Measurements from ENCODE around the gene STAU1.
"Not testable (repeated sequence)": the region's sequence is repeated elsewhere in the genome, so short reads cannot be mapped to it uniquely, and the experiment has no call there.

The STAU1 gene

GRCh38 chr20:49112596-49113274 lies 75.4 kb downstream of the STAU1 start:
- DNase-seq, result no peak

DNA sequence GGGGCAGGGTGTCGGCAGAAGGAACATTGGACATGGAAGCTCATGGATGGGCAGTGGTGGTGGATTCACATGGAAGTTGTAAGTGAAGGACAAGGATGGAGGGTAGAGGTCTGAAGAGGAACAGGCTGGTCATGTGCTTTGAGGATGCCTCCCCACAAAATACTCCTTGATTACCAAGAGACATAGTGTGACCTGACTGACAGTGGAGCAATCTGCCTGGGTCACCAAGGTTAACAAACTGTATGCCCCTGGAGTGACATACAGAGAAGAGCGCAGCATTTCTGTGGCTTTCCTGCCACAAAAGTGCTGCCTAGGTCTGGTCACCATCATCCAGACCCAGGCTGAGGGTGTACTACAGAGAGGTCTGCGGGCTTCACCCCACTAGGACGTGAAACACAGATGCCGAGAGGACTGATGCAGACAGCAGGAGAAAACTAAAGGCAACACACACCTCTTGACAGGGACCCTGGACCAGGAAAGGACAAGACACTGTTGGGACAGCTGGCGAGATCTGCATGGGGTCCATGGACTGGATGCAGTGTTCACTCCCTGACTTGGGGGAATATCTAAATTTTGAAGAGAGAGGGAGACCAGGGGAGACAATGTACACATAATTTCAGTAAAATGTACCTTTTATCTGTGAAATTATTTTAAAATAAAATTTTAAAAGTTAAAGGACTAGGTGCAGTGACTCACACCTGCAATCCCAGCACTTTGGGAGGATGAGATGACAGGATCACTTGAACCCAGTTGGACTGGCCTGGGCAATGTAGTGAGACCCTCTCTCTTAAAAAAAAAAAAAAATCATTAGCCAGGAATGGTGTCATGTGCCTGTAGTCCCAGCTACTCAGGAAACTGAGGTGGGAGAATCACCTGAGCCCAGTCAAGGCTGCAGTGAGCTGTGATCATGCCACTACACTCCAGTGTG lies 77.1 kb downstream of the STAU1 start:
- no peak for DNase-seq

DNA sequence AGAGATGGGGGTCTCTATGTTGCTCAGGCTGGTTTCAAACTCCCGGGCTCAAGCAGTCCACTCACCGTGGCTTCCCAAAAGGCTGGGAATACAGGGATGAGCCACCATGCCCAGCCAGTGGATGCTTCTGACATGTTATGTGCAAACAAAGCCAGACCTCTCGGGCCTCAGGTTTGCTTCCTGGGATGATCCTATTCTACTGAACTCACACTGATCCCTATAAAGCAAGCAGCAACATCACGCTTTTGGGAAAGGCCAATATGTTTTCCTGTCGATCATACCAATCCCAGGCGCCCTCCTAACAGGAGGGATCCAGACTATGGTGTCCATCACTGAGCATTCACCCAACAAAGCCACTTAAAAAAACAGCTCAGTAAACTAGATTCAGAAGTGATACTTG lies 81.8 kb downstream of the STAU1 start:
- DNase-seq, result no peak

- DNase-seq, result not testable (repeated sequence)
These were observed 83.1 kb downstream of the STAU1 start for GRCh38 chr20:49104979-49105547.

GRCh38 chr20:49104365-49104648 lies 83.8 kb downstream of the STAU1 start:
- DNase-seq, result no peak

- DNase-seq, result no peak
These were observed 84.3 kb downstream of the STAU1 start for GRCh38 chr20:49103647-49104364.

DNA sequence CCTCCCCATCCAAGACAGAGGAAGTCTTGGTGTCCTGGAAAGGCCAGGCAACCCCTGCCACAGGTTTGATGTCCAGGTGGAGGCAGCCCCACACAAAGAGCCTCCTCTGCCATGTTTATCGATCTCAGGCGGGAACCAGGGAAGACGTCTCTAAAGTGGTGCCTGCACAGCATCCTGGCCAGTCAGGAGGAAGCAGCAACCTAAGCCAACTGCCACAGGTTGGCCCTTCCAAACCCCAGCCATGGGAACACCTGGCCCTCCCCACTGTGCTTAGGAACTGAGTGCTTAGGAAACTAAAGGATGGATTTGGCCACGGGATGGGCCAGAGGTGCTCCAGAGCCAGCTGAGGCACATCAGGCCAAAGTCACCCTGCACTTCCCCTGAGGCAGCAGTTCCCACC lies 85.1 kb downstream of the STAU1 start:
- no peak for DNase-seq

GRCh38 chr20:49100972-49101371 lies 87.2 kb downstream of the STAU1 start:
- DNase-seq, result no peak

GRCh38 chr20:49100292-49100691 lies 87.8 kb downstream of the STAU1 start:
- not testable (repeated sequence) for DNase-seq

DNA sequence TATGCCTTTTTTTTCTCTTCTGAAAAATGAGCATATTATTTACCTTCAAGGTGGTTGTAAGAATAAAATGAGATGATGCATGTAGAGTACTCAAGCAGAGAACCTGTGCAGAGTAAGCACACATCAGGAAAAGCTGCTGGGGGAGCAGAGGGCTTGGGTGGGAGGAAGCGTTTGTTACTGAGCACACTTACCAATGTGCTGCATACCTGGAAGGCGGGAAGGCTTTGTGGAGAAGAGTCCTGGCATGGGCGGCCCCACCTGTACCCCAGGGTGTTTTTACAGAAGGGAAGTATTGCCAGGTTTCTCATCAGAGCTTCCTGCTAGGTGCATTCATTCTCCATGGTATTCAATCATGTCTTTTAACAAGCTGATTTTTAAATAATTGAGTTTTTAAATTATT lies 89.1 kb downstream of the STAU1 start:
- DNase-seq, result no peak

DNA sequence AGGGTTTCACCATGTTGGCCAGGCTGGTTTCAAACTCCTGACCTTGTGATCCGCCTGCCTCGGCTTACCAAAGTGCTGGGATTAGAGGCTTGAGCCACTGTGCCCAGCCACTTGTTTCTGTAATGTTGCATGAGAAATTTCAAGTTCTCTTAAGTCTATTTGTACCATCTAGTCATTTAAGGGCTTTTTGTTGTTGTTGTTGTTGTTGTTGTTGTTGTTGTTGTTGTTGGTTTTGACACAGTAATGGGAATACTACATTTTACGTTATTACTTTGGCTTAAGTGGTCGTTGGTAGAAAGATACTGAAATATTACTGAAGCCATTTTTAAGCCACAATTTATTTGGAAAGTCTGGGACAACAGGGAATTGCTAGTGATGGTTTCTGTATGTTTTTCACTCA lies 90.0 kb downstream of the STAU1 start:
- no peak for DNase-seq

DNA sequence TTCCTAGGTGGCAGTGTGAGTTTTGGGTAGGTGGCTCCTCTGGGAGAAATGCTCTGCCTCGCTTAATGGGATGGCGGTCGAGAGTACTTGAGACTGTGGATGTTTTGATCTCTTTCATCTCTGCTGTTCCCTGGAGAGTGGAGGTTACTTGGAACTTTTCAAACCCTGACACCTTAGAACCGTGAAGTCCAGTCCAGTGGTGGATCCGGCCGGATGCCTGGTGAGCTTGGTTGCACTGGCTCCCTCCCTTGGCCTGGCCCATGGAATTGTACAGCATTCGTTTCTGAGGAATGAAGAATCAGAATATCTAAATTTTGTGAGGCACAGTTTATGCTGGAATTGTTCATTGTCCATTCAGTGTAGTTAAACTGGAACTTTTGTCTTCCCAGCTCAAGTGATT lies 91.0 kb downstream of the STAU1 start:
- DNase-seq, result no peak

DNA sequence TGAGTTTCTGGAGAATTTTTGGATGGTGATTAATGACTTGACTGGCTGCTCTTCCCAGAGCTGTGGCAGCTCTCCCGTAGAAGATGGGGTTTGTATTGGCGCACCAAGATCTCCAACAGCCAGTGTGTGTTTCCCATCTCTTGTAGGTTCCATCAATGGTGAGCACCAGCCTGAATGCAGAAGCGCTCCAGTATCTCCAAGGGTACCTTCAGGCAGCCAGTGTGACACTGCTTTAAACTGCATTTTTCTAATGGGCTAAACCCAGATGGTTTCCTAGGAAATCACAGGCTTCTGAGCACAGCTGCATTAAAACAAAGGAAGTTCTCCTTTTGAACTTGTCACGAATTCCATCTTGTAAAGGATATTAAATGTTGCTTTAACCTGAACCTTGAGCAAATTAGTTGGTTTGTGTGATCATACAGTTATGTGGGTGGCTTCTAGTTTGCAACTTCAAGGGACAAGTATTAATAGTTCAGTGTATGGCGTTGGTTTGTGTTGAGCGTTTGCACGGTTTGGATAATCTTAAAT lies 91.9 kb downstream of the STAU1 start:
- no peak for DNase-seq

DNA sequence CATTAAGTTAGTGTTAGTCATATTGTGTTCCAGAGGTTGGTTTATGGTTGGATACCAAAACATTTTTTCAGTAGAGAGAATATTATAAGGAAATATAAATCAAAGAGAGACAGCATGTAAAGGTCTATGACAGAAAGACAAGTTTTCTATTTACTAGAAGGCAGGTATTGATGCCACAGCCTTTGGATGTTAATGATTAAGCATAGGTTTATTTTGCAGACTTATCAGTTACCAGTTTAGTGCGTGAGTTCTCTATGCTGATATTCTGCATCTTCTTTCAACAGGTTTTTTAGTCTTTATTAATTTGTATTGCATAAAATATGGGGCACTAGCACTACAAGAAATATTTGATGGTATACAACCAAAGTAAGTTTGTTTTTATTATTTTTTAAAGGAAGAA lies 96.4 kb downstream of the STAU1 start:
- no peak for DNase-seq

GRCh38 chr20:49091104-49091503 lies 97.0 kb downstream of the STAU1 start:
- no peak for DNase-seq

GRCh38 chr20:49082295-49082694 lies 105.8 kb downstream of the STAU1 start:
- not testable (repeated sequence) for DNase-seq

DNA sequence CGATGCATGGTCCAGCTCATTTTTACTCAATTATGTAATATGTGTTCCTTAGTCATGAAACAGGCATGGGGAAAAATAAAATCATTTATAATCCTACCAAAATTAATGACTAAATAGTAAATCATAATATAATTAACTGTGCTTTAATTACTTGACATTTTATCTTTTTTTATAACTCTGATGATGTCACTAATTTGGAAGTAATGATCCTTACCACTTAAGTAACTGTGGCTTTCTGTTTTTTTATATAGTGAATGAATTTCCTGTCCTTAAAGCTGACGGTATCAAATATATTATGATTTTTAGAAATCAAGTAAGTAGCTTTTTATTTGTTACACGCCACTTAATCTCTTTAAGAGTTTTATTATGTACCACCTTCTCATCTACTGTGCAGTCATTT lies 109.8 kb downstream of the STAU1 start:
- no peak for DNase-seq

DNA sequence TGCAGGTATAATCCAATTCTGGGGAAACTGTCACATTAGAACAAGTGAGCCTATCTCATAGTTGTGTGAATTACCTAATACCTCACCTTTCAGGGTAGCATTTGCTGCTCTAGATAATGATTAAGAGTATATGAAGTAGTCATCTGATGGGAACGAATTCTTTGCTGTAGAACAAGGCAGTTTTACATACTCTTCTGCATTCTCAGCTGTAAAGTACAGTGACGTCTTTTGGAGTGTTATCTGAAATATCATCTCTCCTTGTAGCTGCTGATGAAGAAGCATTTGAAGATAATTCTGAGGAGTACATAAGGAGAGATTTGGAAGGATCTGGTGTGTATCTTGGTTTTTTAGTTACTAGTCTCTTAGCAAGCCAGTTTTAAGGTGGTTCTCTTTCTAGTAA lies 113.6 kb downstream of the STAU1 start:
- no peak for DNase-seq

All from stimulated activated CD4-positive, alpha-beta T cell treated with anti-CD3 and anti-CD28 coated beads, Interleukin-4, amount 100 ng/mL, for 1 hour (primary cell).